ENCODE data around the gene TACC3.

GRCh38 chr4:1722551-1723118 is 1.3 kb downstream of the TACC3 start:
- TF ChIP-seq CTCF (IDR thresholded peaks at IDR 0.05) (no peak), POLR2A (IDR thresholded peaks at IDR 0.05) (no peak)
